ENCODE results near the gene KLC4.
"Not testable (repeated sequence)": the region's sequence is repeated elsewhere in the genome, so short reads cannot be mapped to it uniquely, and the experiment has no call there.

The KLC4 gene

DNA sequence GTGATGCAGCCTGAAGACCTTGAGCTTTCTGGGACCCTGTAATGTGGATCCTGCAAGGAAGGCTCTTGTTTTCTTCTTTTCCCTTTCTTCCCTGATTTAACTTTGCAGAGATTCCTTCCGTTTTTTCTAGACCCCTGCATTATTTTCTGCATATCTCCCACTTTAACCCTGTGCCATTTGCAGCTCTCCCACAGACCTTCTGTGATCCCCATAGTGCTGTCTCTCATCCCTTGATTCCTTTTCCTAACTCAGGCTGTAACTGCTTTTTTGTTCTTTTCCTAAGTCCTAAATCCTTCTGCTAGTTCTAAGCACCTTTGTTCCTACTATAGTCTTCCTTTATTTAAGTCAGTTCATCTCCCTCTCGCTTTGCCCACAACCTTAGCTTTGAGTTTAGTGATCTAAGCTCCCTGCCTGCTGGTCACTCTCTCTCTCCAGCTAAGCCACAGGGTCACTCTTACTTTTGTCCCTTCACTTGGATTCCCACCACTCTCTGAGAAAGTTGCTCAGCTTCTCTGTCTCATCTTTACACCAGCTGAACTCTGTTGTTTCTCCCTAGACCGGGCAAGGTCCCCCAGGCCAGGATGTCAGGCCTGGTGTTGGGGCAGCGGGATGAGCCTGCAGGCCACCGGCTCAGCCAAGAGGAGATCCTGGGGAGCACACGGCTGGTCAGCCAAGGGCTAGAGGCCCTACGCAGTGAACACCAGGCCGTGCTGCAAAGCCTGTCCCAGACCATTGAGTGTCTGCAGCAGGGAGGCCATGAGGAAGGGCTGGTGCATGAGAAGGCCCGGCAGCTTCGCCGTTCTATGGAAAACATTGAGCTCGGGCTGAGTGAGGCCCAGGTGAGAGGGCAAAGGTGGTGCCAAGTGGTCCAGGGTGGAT lies 1.6 kb downstream of the KLC4 start:
- DNase-seq (ENCODE audit: low read depth in 2 of 3, low spot score in 1 of 3): no peak

- DNase-seq (ENCODE audit: low read depth in 2 of 3, low spot score in 1 of 3): no peak
These were observed 2.4 kb downstream of the KLC4 start for GRCh38 chr6:43061861-43062260.

- DNase-seq (ENCODE audit: low read depth in 2 of 3, low spot score in 1 of 3): no peak
These were observed 3.4 kb downstream of the KLC4 start for GRCh38 chr6:43062818-43063217.

DNA sequence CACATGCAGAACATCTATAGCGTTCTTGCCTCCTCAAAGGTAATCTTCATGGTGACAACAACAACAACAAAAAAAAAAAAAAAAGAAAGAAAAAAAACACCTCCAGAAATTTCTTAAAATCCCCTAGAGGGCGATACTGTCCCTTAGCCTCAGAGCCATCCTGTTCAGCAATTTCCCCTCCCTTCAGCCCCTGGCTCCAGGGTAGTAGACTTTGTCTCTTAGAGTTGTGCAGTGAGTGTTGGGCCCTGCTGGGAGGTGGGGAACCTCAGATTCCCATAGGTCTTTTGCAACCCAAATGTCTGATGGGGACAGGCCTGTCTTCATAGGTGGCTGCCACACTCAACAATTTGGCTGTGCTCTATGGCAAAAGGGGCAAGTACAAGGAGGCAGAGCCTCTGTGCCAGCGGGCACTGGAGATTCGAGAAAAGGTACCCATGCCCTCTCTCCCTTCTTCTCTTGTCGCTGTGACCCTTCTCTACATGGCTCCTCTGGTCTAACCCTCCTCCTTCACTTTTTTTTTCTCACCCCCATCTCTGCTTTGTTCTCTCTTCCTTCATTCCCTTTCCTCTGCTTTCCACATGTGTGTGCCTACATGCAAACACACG lies 10.7 kb downstream of the KLC4 start:
- no peak for DNase-seq (ENCODE audit: low read depth in 2 of 3, low spot score in 1 of 3)

DNA sequence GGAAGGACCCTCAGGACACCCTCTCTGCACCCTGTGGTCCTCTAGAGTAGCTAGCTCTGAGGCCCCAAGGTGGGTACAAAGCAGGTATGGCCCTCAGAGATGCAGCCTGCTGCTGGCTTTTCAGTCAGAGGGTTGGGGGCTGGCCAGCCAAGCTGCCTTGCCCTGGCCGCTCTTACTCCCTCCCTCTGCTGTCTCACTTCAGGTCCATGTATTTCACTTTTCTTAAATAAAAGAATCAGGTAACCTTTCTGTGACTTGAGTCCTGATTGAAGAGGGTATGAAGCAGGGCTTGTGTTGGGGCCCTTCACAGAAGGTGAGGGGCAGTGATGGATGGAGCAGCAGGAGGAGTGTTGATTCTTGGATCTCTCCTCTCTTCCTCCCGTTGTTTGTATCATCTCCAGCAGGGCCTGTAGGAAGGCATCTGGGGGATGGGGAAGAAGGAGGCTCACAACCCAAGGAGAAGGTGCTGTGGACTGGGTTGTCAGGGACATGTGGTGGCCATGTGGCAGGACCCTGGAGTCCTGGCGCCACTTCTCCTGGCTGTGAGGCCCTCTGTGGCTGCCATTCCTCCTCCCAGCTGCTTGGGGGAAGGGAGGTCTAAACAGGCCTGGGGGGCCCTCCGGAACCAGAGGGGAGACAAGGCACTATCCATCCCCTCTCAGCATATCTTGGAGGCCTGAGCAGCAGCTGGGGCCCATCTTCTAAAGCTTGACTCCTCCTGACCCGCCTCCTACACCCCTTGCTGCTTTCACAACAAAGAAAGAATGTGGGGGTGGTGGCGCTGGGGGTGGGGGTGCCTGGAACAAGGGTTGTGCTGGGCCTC lies 15.6 kb downstream of the KLC4 start:
- DNase-seq (ENCODE audit: low read depth in 2 of 3, low spot score in 1 of 3): no peak

- DNase-seq (ENCODE audit: low read depth in 2 of 3, low spot score in 1 of 3): peak in 1 of 3 donors; percentile 9
These were observed 16.4 kb downstream of the KLC4 start, which contains the start of gene PTK7 for GRCh38 chr6:43075670-43076463. PTK7 (plus strand) TSS chr6:43076314; CDS start chr6:43076489, 175 bp downstream.

DNA sequence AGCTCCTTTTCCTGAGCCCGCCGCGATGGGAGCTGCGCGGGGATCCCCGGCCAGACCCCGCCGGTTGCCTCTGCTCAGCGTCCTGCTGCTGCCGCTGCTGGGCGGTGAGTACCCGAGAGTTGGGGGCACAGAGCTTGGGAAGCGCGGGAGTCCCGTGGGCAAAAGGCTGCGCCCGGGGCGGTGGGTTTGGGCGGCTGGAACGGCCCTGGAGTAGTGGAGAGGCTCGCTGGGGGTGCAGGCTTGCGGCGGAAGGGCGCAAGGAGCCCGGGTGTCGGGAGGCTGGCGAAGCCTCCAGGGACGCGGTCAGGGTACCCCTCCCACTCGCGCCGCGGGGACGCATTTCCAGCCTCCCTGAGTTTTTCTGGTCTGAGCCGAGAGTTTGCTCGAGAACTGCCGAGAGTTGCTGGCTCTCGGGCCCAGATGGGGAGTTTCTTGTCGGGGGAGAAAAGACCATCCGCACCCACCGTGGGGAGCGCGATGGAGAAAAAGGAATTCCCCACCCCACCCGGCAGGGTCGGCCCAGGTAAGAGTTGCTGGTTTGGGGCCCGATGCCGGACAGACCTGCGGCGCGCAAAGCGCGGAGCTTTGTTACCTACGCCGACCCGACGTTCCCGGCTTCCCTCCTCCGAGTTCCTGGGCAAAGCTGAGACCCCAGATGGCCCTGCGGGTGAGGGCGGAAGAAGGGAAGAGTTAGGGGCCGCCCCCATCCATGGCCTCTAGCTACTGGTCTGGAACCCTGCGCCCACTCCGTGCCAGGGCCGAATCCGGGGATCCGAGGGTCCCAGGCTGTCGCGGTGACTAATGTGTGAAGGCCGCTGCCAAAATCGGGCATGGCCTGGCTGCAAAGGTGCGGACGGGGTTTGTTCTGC lies 17.3 kb downstream of the KLC4 start:
- no peak for DNase-seq (ENCODE audit: low read depth in 2 of 3, low spot score in 1 of 3)

DNA sequence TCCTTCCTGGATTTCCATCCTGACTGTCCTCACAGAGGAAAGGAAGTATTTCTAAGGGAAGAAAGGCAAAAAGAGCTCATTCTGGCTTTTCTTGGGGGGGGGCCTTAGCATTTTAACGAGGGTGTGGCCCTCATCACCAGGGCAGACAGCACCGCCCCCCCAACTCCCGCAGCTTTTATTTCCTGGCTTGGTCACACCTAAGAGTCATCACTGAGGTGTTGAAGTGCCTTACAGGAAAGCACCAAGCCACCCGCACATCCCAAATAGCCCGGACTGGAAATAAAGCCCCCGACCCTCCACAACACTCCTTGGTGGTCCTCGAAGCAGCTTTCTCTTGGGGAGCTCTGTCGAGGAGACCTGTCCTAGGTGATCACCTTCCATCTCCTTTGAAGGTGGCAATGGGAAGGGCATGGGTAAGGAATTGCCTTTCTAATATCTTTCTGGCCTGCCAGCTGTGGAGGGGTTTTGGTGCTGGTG lies 17.9 kb downstream of the KLC4 start:
- no peak for DNase-seq (ENCODE audit: low read depth in 2 of 3, low spot score in 1 of 3)

- DNase-seq (ENCODE audit: low read depth in 2 of 3, low spot score in 1 of 3): no peak
These were observed 18.6 kb downstream of the KLC4 start for GRCh38 chr6:43077981-43078511.

DNA sequence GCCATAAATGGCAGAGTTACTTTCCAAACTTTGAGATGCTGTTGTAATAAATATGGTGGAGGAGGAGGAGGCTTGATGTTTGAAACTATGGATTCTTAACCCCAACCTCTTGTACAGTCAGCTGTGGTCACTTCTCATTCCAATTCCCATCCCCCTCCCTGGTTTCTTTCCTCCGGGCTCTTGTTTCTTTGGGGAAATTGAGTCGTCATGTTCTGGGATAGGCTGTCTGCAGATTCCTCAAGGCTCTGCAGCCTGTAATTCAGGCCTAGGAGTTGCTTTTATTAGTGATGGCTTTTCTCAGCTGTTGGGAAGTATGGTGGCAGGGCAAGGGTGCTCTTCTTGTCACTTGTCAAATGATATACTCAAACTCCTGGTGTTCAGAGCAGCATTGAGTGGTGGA lies 19.3 kb downstream of the KLC4 start:
- DNase-seq (ENCODE audit: low read depth in 2 of 3, low spot score in 1 of 3): no peak

DNA sequence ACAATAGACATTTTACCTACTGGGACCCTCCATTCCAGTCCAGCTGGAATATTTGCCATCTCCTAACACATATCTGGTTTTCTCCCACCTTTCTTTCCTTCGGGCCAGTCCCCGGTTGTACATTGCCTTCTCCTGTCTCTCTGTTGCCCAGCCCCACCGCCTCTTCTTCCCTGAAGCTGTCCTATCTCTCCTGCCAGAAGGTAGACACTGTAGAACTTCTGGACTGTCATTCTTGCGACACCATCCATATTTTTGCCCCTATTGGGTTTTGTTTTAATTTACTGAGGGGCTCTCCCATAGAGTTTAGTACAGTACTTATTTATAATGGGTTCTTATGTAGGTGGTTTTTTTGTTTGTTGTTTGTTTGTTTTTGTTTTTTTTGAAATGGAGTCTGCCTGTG lies 21.6 kb downstream of the KLC4 start:
- no peak for DNase-seq (ENCODE audit: low read depth in 2 of 3, low spot score in 1 of 3)

GRCh38 chr6:43081922-43082321 lies 22.5 kb downstream of the KLC4 start:
- DNase-seq (ENCODE audit: low read depth in 2 of 3, low spot score in 1 of 3): not testable (repeated sequence)

GRCh38 chr6:43082806-43083655 lies 23.6 kb downstream of the KLC4 start:
- DNase-seq (ENCODE audit: low read depth in 2 of 3, low spot score in 1 of 3): no peak

DNA sequence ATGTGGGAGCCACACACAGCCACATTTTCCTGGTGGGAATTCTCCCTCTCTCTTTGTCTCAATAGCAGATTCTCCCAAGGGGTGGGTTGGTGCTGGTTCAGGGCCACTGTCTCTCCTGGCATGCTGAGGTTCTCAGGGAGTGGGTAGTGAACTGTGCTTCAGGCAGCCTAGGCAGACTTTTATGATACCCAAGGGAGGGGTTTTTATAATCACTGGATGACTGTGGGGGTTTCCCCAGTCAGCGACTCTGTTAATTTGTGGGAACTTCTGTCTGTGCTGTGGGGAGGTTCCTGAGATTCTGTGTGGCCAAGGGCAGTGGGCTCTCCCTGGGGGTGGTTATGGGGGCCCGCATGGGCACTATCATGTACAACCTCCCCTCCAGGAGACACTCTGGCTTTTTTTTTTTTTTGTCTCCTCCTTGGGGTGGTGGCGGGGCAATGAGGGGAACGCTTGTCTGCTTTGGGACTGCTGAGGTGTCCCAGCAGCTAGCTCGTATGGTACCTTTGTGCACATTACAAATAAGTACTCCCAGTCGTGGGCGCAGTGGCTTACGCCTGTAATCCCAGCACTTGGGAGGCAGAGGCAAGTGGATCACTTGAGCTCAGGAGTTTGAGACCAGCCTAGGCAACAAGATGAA lies 26.7 kb downstream of the KLC4 start:
- peak in 2 of 3 donors; percentile 17 to 18 for DNase-seq (ENCODE audit: low read depth in 2 of 3, low spot score in 1 of 3)

- DNase-seq (ENCODE audit: low read depth in 2 of 3, low spot score in 1 of 3): no peak
These were observed 29.2 kb downstream of the KLC4 start for GRCh38 chr6:43088654-43089056.

- no peak for DNase-seq (ENCODE audit: low read depth in 2 of 3, low spot score in 1 of 3)
These were observed 30.0 kb downstream of the KLC4 start for GRCh38 chr6:43089467-43089866.

GRCh38 chr6:43089874-43090558 lies 30.6 kb downstream of the KLC4 start:
- no peak for DNase-seq (ENCODE audit: low read depth in 2 of 3, low spot score in 1 of 3)

GRCh38 chr6:43090559-43090956 lies 31.1 kb downstream of the KLC4 start:
- no peak for DNase-seq (ENCODE audit: low read depth in 2 of 3, low spot score in 1 of 3)
